T-cell (primary cell): ENCODE results near the gene SORCS1. TPM values are rescaled to one million over a fixed set of nuclear protein-coding genes. Genes with fewer than 3 reads are reported as not detected.

Experiments used
- ATAC-seq, 4 experiments: fragments of 200-7000 bp in 3 of 4; fragments of 150-1000 bp in 1 of 4; cut with Tn5 transposase; replicated peaks in 1 of 4; 1 replicate in 3 of 4; 2 replicates in 1 of 4; pipeline ENCODE4 v1.10.0; 2021; ENCODE audit warnings: moderate library complexity in 3 of 4, mild to moderate bottlenecking in 2 of 4, moderate number of reproducible peaks in 1 of 4
- CTCF ChIA-PET, 2 donors: fragments of 300-600 bp; sonication (Branson Sonifier 250); formaldehyde crosslinking; loops; one replicate each; lab custom pipeline; 2022; ENCODE audit warnings: antibody characterized with exemption in 2 of 2; lab: Charles Lee
- POLR2A ChIA-PET, 2 donors: fragments of 300-600 bp; sonication (Branson Sonifier 250); formaldehyde crosslinking; loops; one replicate each; lab custom pipeline; 2022; ENCODE audit warnings: antibody characterized with exemption in 2 of 2; lab: Charles Lee
- DNase-seq, 35 experiments: peaks; one replicate each; pipeline versions ENCODE4 v3.0.0 to v3.0.0-alpha.2; 2013 to 2023
- H3K27ac ChIP-seq: one replicate; pipeline ENCODE4 v1.5.1; 2013; ENCODE audit warnings: low read length
- H3K27me3 ChIP-seq, 2 experiments: replicated peaks in 1 of 2; 1 replicate in 1 of 2; 2 replicates in 1 of 2; pipeline versions ENCODE4 v1.6.1 to v1.7.0; 2013; ENCODE audit warnings: low read length in 1 of 2, mixed read lengths in 1 of 2; ENCODE audit not compliant: control insufficient read depth in 2 of 2, insufficient read depth in 2 of 2; ENCODE audit errors: extremely low read depth in 1 of 2
- H3K36me3 ChIP-seq, 2 donors: 1 replicate in 1 of 2; 2 replicates in 1 of 2; pipeline versions ENCODE4 v1.6.1 to v1.7.0; 2013; ENCODE audit warnings: low read length in 1 of 2; ENCODE audit not compliant: control insufficient read depth in 2 of 2, insufficient read depth in 1 of 2; ENCODE audit errors: extremely low read depth in 1 of 2
- H3K4me1 ChIP-seq, 2 experiments: 1 replicate in 1 of 2; 2 replicates in 1 of 2; pipeline versions ENCODE4 v1.6.1 to v1.7.0; 2013; ENCODE audit warnings: low read length in 2 of 2, mixed read lengths in 1 of 2; ENCODE audit not compliant: insufficient read depth in 2 of 2, control insufficient read depth in 1 of 2; ENCODE audit errors: extremely low read depth in 1 of 2
- H3K4me3 ChIP-seq, 2 donors: 1 replicate in 1 of 2; 2 replicates in 1 of 2; pipeline versions ENCODE4 v1.5.1 to v1.7.0; 2013; ENCODE audit warnings: mild to moderate bottlenecking in 2 of 2, low read length in 1 of 2, moderate library complexity in 1 of 2; ENCODE audit not compliant: control insufficient read depth in 1 of 2; ENCODE audit errors: extremely low read depth in 1 of 2
- H3K9me3 ChIP-seq: 2 replicates; pipeline ENCODE4 v1.7.0; 2013
- H3K27ac Mint-ChIP-seq, 2 donors: one replicate each; pipeline ENCODE4 v1.8.0; 2020 to 2021; ENCODE audit warnings: mild to moderate bottlenecking in 2 of 2, mixed read lengths in 2 of 2
- H3K27me3 Mint-ChIP-seq, 2 donors: one replicate each; pipeline ENCODE4 v1.8.0; 2021 to 2022; ENCODE audit warnings: mixed read lengths in 2 of 2
- H3K36me3 Mint-ChIP-seq: one replicate; pipeline ENCODE4 v1.8.0; 2021; ENCODE audit warnings: mixed read lengths
- H3K4me1 Mint-ChIP-seq, 3 donors: one replicate each; pipeline ENCODE4 v1.8.0; 2020 to 2022; ENCODE audit warnings: mixed read lengths in 3 of 3, mild to moderate bottlenecking in 1 of 3
- H3K4me3 Mint-ChIP-seq, 3 donors: one replicate each; pipeline ENCODE4 v1.8.0; 2020 to 2022; ENCODE audit warnings: mild to moderate bottlenecking in 3 of 3, mixed read lengths in 3 of 3, moderate library complexity in 3 of 3
- H3K9me3 Mint-ChIP-seq, 3 donors: one replicate each; pipeline ENCODE4 v1.8.0; 2020 to 2022; ENCODE audit warnings: mixed read lengths in 3 of 3
- WGBS: methylation state at CpG from one replicate; pipeline ENCODE4 v1.1.5; 2013; ENCODE audit warnings: missing lambda C conversion rate; ENCODE audit not compliant: insufficient coverage; 5-methylcytosine and 5-hydroxymethylcytosine counted together
- total RNA-seq, 35 experiments: library from RNA in 6 of 35; stranded (reverse) in 6 of 35; fragments of 120-200 nt in 1 of 35; gene quantifications; one replicate each; pipeline versions ENCODE4 v1.2.1 to v1.2.4 and lab custom pipeline; 2013 to 2026

Gene SORCS1
- total RNA-seq, 5 donors from 2014 or later (not counting 1 experiment from before 2014, with no cell fraction given) = not detected

- no peak for DNase-seq
- Mint-ChIP-seq H3K4me3 (no peak overlapping the region), H3K27me3 (no peaks in the 10 kb centered on the region), H3K36me3 (no peaks in the 10 kb centered on the region), H3K27ac (no peak overlapping the region), H3K9me3 (peaks cover 0 to 7% (median 4%) of the 10 kb centered on the region in 3 donors), H3K4me1 (no peaks in the 10 kb centered on the region)
- H3K36me3 ChIP-seq = no peaks in the 10 kb centered on the region
- 83% methylated on average over 2 of the region's 3 CpGs for WGBS
- ATAC-seq = no peak
- H3K27ac ChIP-seq = no peak overlapping the region
- ChIA-PET CTCF (no interaction called here), POLR2A (no interaction called here)
- no peaks in the 10 kb centered on the region for H3K9me3 ChIP-seq
- no peak overlapping the region for H3K4me3 ChIP-seq
- no peaks in the 10 kb centered on the region for H3K4me1 ChIP-seq
- no peaks in the 10 kb centered on the region for H3K27me3 ChIP-seq
These were observed 508.9 kb downstream of the SORCS1 start for GRCh38 chr10:106655636-106656035.

GRCh38 chr10:106655165-106655564 lies 509.3 kb downstream of the SORCS1 start:
- H3K27ac Mint-ChIP-seq = no peak overlapping the region
- no peaks in the 10 kb centered on the region for H3K4me1 Mint-ChIP-seq
- no peak for ATAC-seq

DNA sequence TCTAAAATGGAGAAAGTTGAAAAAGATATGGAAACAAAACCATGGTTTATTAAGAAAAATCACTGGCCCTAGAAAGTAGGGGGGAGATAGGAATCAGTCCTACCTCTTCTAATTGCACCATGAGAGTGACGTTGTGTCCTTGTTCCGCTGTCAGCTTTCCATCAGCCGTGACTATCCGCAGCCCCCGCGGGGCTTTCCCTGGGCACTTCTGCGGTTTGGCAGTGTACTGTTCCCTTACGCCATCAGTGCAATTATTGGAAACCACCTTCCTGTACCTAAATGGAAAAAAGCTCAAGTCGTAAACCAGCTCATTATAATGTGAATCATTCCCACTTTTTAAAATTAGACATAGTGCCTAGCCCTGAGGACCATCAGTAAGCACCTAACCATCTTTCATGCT lies 512.2 kb downstream of the SORCS1 start:
- Mint-ChIP-seq H3K9me3 (peaks cover 0 to 7% (median 4%) of the 10 kb centered on the region in 3 donors), H3K27me3 (no peaks in the 10 kb centered on the region), H3K27ac (no peak overlapping the region), H3K36me3 (no peaks in the 10 kb centered on the region), H3K4me3 (no peak overlapping the region), H3K4me1 (no peaks in the 10 kb centered on the region)
- DNase-seq = no peak
- Histone ChIP-seq H3K9me3 (no peaks in the 10 kb centered on the region), H3K27me3 (no peaks in the 10 kb centered on the region), H3K27ac (no peak overlapping the region), H3K36me3 (no peaks in the 10 kb centered on the region), H3K4me3 (no peak overlapping the region), H3K4me1 (no peaks in the 10 kb centered on the region)
- ChIA-PET POLR2A (no interaction called here), CTCF (no interaction called here)
- no peak for ATAC-seq
- WGBS = 94% methylated on average over 6 of the region's 9 CpGs

More at GRCh38 chr10:106655165-106655564, 509.3 kb downstream of the SORCS1 start:
- Mint-ChIP-seq H3K9me3 (peaks cover 0 to 7% (median 4%) of the 10 kb centered on the region in 3 donors), H3K4me3 (no peak overlapping the region), H3K27me3 (no peaks in the 10 kb centered on the region), H3K36me3 (no peaks in the 10 kb centered on the region)
- Histone ChIP-seq H3K9me3 (no peaks in the 10 kb centered on the region), H3K4me3 (no peak overlapping the region), H3K27ac (no peak overlapping the region), H3K4me1 (no peaks in the 10 kb centered on the region), H3K27me3 (no peaks in the 10 kb centered on the region), H3K36me3 (no peaks in the 10 kb centered on the region)
- DNase-seq = no peak
- POLR2A ChIA-PET = no interaction called here
- CTCF ChIA-PET = no interaction called here

- POLR2A ChIA-PET = no interaction called here
These were observed 515.7 kb downstream of the SORCS1 start for GRCh38 chr10:106648534-106649481.

GRCh38 chr10:106643473-106643872 lies 521.0 kb downstream of the SORCS1 start:
- Histone ChIP-seq H3K4me1 (no peaks in the 10 kb centered on the region), H3K9me3 (no peaks in the 10 kb centered on the region), H3K36me3 (no peaks in the 10 kb centered on the region), H3K27ac (no peak overlapping the region), H3K27me3 (no peaks in the 10 kb centered on the region), H3K4me3 (no peak overlapping the region)
- DNase-seq (no peak), ATAC-seq (no peak)
- no CpG with 5 or more reads among the region's 1 CpG for WGBS
- CTCF ChIA-PET = no interaction called here
- no peaks in the 10 kb centered on the region for H3K36me3 Mint-ChIP-seq
- no peak overlapping the region for H3K4me3 Mint-ChIP-seq
- H3K4me1 Mint-ChIP-seq = no peaks in the 10 kb centered on the region
- H3K9me3 Mint-ChIP-seq = no peaks in the 10 kb centered on the region
- no peak overlapping the region for H3K27ac Mint-ChIP-seq
- no peaks in the 10 kb centered on the region for H3K27me3 Mint-ChIP-seq
- POLR2A ChIA-PET = no interaction called here

More at GRCh38 chr10:106648534-106649481, 515.7 kb downstream of the SORCS1 start:
- DNase-seq = no peak
- Histone ChIP-seq H3K4me1 (no peaks in the 10 kb centered on the region), H3K36me3 (no peaks in the 10 kb centered on the region), H3K9me3 (no peaks in the 10 kb centered on the region), H3K27ac (no peak overlapping the region), H3K4me3 (no peak overlapping the region), H3K27me3 (no peaks in the 10 kb centered on the region)
- no peaks in the 10 kb centered on the region for H3K4me1 Mint-ChIP-seq
- no peaks in the 10 kb centered on the region for H3K9me3 Mint-ChIP-seq
- 72% methylated on average over 5 of the region's 14 CpGs for WGBS
- CTCF ChIA-PET = no interaction called here
- no peak overlapping the region for H3K27ac Mint-ChIP-seq
- no peaks in the 10 kb centered on the region for H3K27me3 Mint-ChIP-seq
- ATAC-seq = no peak
- no peaks in the 10 kb centered on the region for H3K36me3 Mint-ChIP-seq
- no peak overlapping the region for H3K4me3 Mint-ChIP-seq

DNA sequence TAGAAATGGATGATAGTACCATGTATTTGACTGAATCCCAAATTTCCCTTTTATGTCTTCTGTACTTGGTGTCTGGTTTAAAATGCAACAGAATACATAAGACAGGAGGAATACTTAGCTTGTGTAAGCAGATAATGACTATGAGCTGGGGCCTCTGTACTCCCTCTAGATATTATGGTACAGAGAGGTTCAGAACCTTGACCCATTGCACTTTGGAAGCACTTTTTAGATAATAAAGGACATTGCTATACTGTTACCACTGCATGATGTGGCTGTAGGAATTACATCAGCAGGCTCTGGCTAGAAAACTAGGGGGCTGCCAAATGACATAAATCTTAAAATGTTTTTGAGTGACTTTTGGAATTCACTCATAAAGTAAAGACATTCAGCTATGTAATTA lies 526.6 kb downstream of the SORCS1 start:
- H3K4me1 ChIP-seq = no peaks in the 10 kb centered on the region
- H3K9me3 ChIP-seq = no peaks in the 10 kb centered on the region
- H3K36me3 Mint-ChIP-seq = no peaks in the 10 kb centered on the region
- POLR2A ChIA-PET = no interaction called here
- H3K4me3 ChIP-seq = no peak overlapping the region
- no peak for ATAC-seq
- H3K27me3 Mint-ChIP-seq = no peaks in the 10 kb centered on the region
- H3K36me3 ChIP-seq = no peaks in the 10 kb centered on the region
- H3K4me3 Mint-ChIP-seq = no peak overlapping the region
- CTCF ChIA-PET = no interaction called here
- no peaks in the 10 kb centered on the region for H3K4me1 Mint-ChIP-seq
- no peak overlapping the region for H3K27ac ChIP-seq
- H3K9me3 Mint-ChIP-seq = peaks cover 0 to under 1% (median 0%) of the 10 kb centered on the region in 3 donors
- no peak overlapping the region for H3K27ac Mint-ChIP-seq
- no peak for DNase-seq
- H3K27me3 ChIP-seq = no peaks in the 10 kb centered on the region
